GM20000 (cell line): ENCODE data around the gene CNOT1.
"Not testable (repeated sequence)": the region's sequence is repeated elsewhere in the genome, so short reads cannot be mapped to it uniquely, and the experiment has no call there.

Experiments
- DNase-seq: peaks from one replicate; pipeline ENCODE4 v3.0.0; 2012; ENCODE audit warnings: low spot score
- CTCF ChIP-seq: IDR thresholded peaks from 2 replicates; pipeline ENCODE4 v1.5.1; 2012; ENCODE audit warnings: mild to moderate bottlenecking, control low read depth; ENCODE audit errors: extremely low read depth, missing control alignments

CNOT1 gene

GRCh38 chr16:58629733-58630640, at the start of gene CNOT1:
Gene CNOT1, minus strand, starts transcription at chr16:58629826. Its CDS starts 30,489 bp downstream, at chr16:58599337.
- peak; percentile 90 for DNase-seq
- no peak for TF ChIP-seq CTCF

GRCh38 chr16:58678716-58679115, 49.1 kb upstream of the CNOT1 start:
- no peak for DNase-seq
- no peak for TF ChIP-seq CTCF

- no peak for DNase-seq
- no peak for TF ChIP-seq CTCF
These were observed 48.6 kb upstream of the CNOT1 start for GRCh38 chr16:58678269-58678668.

GRCh38 chr16:58670946-58671583, 41.4 kb upstream of the CNOT1 start:
- TF ChIP-seq CTCF: no peak
- DNase-seq: no peak

- no peak for TF ChIP-seq CTCF
These were observed 40.6 kb upstream of the CNOT1 start for GRCh38 chr16:58670177-58670576.

GRCh38 chr16:58665200-58665599, 35.6 kb upstream of the CNOT1 start:
- TF ChIP-seq CTCF: no peak
- no peak for DNase-seq

More at GRCh38 chr16:58670177-58670576, 40.6 kb upstream of the CNOT1 start:
- no peak for DNase-seq

- TF ChIP-seq CTCF: peak; percentile 62
These were observed 31.7 kb upstream of the CNOT1 start for GRCh38 chr16:58661199-58661830.

GRCh38 chr16:58659911-58660310, 30.3 kb upstream of the CNOT1 start:
- not testable (repeated sequence) for DNase-seq

More at GRCh38 chr16:58661199-58661830, 31.7 kb upstream of the CNOT1 start:
- peak; percentile 80 for DNase-seq
